Measurements from ENCODE around the gene CFL2.

CFL2 gene

DNA sequence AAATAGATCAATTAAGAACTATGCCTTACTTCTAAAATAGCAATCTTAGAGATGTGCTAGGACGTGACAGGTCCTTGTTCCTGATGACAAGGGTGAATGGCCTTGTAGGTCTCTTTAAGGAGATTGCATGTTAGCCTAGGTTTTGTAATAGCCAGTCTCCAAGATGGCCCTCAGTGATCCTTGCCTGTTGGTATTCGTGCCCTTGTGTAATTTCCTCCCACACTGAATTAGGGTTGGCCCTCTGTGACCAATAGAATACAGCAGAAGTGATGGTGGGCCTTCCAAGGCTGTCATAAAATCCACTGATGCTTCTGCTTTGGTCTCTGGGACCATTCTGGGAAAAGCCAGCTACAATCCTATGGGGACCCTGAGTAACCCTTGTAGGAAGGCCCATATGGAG, 46.3 kb downstream of the CFL2 start:
- DNase-seq = no peak

DNA sequence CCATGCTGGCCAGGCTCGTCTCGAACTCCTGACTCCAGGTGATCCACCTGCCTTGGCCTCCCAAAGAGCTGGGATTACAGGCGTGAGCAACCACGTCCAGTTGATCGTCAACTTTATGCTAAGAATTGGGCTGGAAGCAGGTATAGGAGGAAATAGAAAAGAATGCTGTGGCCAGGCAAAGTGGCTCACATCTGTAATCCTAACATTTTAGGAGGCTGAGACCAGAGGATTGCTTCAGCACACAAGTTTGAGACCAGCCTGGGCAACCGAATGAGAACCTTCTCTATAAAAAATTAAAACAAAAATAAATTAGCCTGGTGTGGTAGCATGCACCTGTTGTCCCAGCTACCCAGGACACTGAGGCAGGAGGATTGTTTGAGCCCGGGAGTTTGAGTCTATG, 47.4 kb downstream of the CFL2 start:
- no peak for DNase-seq

DNA sequence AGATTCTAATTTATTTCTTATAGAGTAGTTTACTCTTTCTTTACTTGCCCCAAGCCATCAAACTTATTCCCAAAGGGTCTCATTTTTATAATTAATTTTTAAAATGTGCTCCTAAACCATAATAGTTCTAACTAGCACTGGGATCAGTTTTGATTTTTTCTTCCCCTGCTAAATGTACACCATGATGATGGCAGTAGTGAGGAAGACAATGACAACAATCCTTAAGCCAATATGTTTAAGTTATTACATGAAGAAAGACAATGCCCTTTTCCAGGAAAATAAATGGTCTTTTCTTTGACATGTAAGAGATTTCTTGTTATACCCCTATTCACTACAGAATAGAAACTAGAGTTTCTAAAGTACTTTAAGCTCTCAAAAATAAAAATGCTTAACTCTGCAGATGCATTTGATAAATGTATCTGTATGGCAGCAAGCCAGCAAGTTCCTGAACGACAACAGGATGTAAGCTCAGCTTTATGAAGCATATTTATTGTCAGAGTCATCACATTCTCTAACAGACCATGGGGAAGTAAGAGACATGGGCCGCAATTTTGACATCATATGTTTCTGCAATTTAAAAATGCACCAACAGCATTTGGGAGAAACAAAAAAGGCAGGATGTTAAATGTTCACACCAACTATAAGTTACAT, 48.5 kb downstream of the CFL2 start:
- no peak for DNase-seq

DNA sequence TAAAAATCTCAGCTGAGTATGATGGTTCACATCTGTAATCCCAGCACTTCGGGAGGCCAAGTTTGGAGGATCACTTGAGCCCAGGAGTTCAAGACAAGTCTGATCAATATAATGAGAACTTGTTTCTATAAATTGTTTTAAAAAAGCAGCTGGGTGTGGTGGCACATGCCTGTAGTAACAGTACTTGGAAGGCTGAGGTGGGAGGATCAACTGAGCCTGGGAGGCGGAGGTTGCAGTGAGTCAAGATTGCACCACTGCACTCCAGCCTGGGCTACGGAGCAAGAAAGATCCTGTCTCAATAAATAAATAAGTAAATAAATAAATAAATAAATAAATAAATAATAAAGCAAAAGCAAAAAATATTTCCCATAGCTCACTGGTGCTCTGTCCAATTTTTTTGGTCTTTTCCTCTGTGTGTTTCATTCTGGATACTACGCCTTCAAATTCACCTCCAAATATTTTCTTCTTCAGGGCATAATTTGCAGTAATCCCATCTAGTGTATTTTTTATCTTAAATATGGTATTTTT, 51.8 kb downstream of the CFL2 start:
- DNase-seq = no peak

DNA sequence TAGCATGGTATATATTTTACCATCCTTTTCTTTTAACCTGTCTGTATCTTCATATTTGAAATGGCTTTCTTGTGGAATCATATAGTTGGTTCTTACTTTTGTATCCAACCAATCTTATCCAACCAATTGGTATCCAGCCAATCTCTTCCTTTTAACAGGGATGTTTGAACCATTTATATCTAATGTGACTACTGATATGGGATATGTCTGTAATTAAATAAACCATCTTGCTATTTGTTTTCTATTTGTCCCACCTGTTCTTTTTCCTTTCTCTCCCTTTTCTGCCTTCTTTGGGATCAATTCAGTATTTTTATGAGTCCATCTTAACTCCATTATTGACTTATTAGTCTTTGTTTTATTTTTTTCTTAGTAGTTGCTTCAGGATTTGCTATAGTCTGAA, 53.6 kb downstream of the CFL2 start:
- no peak for DNase-seq

Data from Kasumi-1 (cell line).